ENCODE data around the gene GYPA. TPM values are rescaled to one million over a fixed set of nuclear protein-coding genes. Genes with fewer than 3 reads are reported as not detected.
"Not testable (repeated sequence)": the region's sequence is repeated elsewhere in the genome, so short reads cannot be mapped to it uniquely, and the experiment has no call there.

Gene GYPA
- not detected in 2 replicates for total RNA-seq

GRCh38 chr4:144140594-144141295 is at the start of gene GYPA:
Gene GYPA, minus strand, starts transcription at chr4:144140718. Its CDS starts 83 bp downstream, at chr4:144140635.
- intact Hi-C loops (cut with micrococcal nuclease) = not testable (repeated sequence)

GRCh38 chr4:144190009-144190408 is 49.5 kb upstream of the GYPA start:
- intact Hi-C loops (cut with micrococcal nuclease) = no loop called here

GRCh38 chr4:144189121-144189520 is 48.6 kb upstream of the GYPA start:
- intact Hi-C loops (cut with micrococcal nuclease) = no loop called here

- intact Hi-C loops (cut with micrococcal nuclease) = no loop called here
These were observed 44.6 kb upstream of the GYPA start for GRCh38 chr4:144185086-144185485.

GRCh38 chr4:144183165-144183564 is 42.6 kb upstream of the GYPA start:
- intact Hi-C loops (cut with micrococcal nuclease) = no loop called here

GRCh38 chr4:144181391-144181790 is 40.9 kb upstream of the GYPA start:
- intact Hi-C loops (cut with micrococcal nuclease) = no loop called here

GRCh38 chr4:144179152-144179739 is 38.7 kb upstream of the GYPA start:
- intact Hi-C loops (cut with micrococcal nuclease) = loop anchor here (10.0 kb wide), 1 partner anchor 1646 kb away; no protein-coding TSS in a partner anchor

- intact Hi-C loops (cut with micrococcal nuclease) = loop anchor here (10.0 kb wide), 1 partner anchor 1646 kb away; no protein-coding TSS in a partner anchor
These were observed 37.9 kb upstream of the GYPA start for GRCh38 chr4:144178414-144178813.

- intact Hi-C loops (cut with micrococcal nuclease) = loop anchor here (10.0 kb wide), 1 partner anchor 1648 kb away; no protein-coding TSS in a partner anchor
These were observed 36.0 kb upstream of the GYPA start for GRCh38 chr4:144176476-144176875.

- intact Hi-C loops (cut with micrococcal nuclease) = loop anchor here (1.0 to 10.0 kb wide), 12 partner anchors 472 to 1763 kb away; partner anchors contain the start of genes ABCE1, ANAPC10, HHIP and MMAA
These were observed 34.0 kb upstream of the GYPA start for GRCh38 chr4:144174401-144175067.

GRCh38 chr4:144171697-144172096 is 31.2 kb upstream of the GYPA start:
- intact Hi-C loops (cut with micrococcal nuclease) = loop anchor here (5.0 to 10.0 kb wide), 3 partner anchors 1311 to 1766 kb away; partner anchors contain the start of genes SMAD1 and ZNF827

- intact Hi-C loops (cut with micrococcal nuclease) = no loop called here
These were observed 28.7 kb upstream of the GYPA start for GRCh38 chr4:144169211-144169610.

GRCh38 chr4:144154044-144154443 is 13.5 kb upstream of the GYPA start:
- intact Hi-C loops (cut with micrococcal nuclease) = no loop called here

GRCh38 chr4:144142690-144143326 is 2.3 kb upstream of the GYPA start:
- intact Hi-C loops (cut with micrococcal nuclease) = loop anchor here (1.0 to 2.0 kb wide), 2 partner anchors 370 to 584 kb away; no protein-coding TSS in a partner anchor

- intact Hi-C loops (cut with micrococcal nuclease) = no loop called here
These were observed 975 bp upstream of the GYPA start for GRCh38 chr4:144141493-144141892.

GRCh38 chr4:144139991-144140390 is 527 bp downstream of the GYPA start:
- intact Hi-C loops (cut with micrococcal nuclease) = not testable (repeated sequence)

- intact Hi-C loops (cut with micrococcal nuclease) = not testable (repeated sequence)
These were observed 971 bp downstream of the GYPA start for GRCh38 chr4:144139547-144139946.

- intact Hi-C loops (cut with micrococcal nuclease) = not testable (repeated sequence)
These were observed 2.3 kb downstream of the GYPA start for GRCh38 chr4:144138239-144138638.

GRCh38 chr4:144137137-144137931 is 3.2 kb downstream of the GYPA start:
- intact Hi-C loops (cut with micrococcal nuclease) = not testable (repeated sequence)

GRCh38 chr4:144136189-144136588 is 4.3 kb downstream of the GYPA start:
- intact Hi-C loops (cut with micrococcal nuclease) = not testable (repeated sequence)

GRCh38 chr4:144130167-144130566 is 10.4 kb downstream of the GYPA start:
- intact Hi-C loops (cut with micrococcal nuclease) = not testable (repeated sequence)
